ENCODE data around the gene VSNL1.

- no peak for TF ChIP-seq CTCF (IDR thresholded peaks at IDR 0.05)
- TF ChIP-seq EP300 (IDR thresholded peaks at IDR 0.05), result no peak
Measured at GRCh38 chr2:17652681-17653394, 112.3 kb downstream of the VSNL1 start.
